Measurements from ENCODE around the gene RERG. TPM values are rescaled to one million over a fixed set of nuclear protein-coding genes. Genes with fewer than 3 reads are reported as not detected.
"Not testable (repeated sequence)": the region's sequence is repeated elsewhere in the genome, so short reads cannot be mapped to it uniquely, and the experiment has no call there.

Gene RERG
- polyA plus RNA-seq, 12 donors, result 4.0 to 8.7 (median 5.6) TPM; not detected in 1

GRCh38 chr12:15151161-15152091 is 69.8 kb downstream of the RERG start:
- DNase-seq, result peak; percentile 38

- DNase-seq, result no peak
Observed at GRCh38 chr12:15146585-15146984, 74.6 kb downstream of the RERG start.

GRCh38 chr12:15143467-15143866 is 77.8 kb downstream of the RERG start:
- DNase-seq, result no peak

- no peak for DNase-seq
Observed at GRCh38 chr12:15142711-15143110, 78.5 kb downstream of the RERG start.

GRCh38 chr12:15131431-15131830 is 89.8 kb downstream of the RERG start:
- DNase-seq, result no peak

DNA sequence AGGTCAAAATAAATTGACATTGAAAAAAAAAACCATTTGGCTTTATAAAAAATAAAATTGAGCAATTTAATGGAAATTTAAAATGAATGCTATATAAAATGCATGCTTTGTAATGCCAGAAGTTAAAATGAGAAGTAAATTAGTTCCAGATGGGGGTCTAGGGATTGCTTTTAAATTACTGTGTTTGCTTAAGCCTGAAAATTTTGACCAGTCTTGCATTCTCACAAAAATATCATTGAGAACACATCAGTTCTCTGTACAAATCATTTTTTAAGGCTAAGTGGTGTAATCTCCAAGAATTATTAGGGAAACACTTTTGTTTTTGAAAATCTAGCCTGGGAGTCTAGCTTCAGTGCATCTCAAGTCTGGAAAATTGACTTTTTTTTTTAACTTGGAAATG is 90.7 kb downstream of the RERG start:
- no peak for DNase-seq

GRCh38 chr12:15123401-15123800 is 97.8 kb downstream of the RERG start:
- DNase-seq, result no peak

- no peak for DNase-seq
Observed at GRCh38 chr12:15122344-15122743, 98.9 kb downstream of the RERG start.

- DNase-seq, result no peak
Observed at GRCh38 chr12:15118955-15119354, 102.3 kb downstream of the RERG start.

DNA sequence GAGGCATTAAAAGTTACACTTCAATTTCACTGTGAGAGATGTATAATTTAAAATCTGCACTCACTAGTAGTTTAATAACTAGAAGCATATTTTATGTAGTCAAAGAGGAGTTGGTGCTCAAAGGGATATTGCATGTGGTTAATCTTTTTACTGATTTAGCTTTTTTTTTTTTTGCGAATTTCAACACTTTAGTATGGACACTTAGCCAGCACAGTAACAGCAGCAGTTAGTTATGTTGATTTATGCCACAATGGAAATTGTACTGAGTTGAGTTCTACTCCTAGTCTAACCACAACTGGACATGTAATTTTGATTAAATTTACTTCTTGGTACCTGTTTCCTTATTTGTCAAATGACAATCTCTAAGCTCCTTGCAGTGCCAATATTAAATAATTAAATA is 104.2 kb downstream of the RERG start:
- DNase-seq, result no peak

GRCh38 chr12:15116086-15116485 is 105.1 kb downstream of the RERG start:
- DNase-seq, result no peak

DNA sequence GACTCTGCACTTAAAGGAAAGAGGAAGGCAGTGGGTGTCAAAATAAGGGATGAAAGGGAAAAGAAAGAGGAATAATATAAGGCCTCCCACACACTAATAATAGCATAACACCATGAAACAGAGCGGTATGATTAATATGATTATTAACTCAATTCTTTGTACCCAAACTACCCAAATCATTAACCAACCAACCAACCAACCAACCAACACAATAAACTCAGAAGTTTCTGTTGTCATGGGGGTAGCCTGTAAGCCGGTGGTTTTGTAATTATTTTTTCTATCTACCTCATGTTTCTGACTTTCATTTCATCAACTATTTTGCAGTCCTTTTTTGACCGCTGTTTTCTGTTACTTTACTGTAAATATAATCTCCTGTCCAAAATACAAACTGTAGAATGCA is 105.8 kb downstream of the RERG start:
- DNase-seq, result no peak

GRCh38 chr12:15114501-15114900 is 106.7 kb downstream of the RERG start:
- DNase-seq, result no peak

GRCh38 chr12:15092826-15093225 is 128.4 kb downstream of the RERG start:
- no peak for DNase-seq

- no peak for DNase-seq
Observed at GRCh38 chr12:15090441-15090840, 130.8 kb downstream of the RERG start.

DNA sequence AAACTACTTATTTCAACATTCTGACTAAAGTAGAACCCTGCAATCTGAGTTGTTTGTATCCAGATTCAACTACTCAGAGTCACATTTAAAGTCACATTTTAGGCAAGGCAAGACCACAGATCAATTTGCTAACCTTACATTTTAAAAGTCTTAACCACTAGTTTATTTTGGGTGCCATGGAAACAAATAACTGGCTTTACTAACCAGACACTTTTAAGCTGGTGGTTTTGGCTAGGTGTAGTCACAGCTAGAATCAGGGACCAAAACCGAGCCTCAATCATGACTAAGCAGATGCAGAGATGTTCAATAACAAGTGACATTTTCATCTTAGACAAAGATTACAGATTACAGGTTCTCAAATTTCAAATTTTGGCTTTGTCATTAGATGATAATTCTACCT is 133.1 kb downstream of the RERG start:
- no peak for DNase-seq

DNA sequence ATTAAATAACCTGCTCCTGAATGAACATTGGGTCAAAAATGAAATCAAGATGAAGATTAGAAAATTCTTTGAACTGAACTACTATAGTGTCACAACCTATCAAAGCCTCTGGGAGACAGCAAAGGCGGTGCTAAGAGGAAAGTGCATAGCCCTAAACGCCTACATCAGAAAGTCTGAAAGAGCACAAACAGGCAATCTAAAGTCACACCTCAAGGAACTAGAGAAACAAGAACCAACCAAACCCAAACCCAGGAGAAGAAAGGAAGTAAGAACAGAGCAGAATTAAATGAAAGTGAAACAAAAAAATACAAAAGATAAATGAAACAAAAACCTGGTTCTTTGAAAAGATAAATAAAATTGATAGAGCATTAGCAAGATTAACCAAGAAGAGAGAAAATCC is 143.5 kb downstream of the RERG start:
- DNase-seq, result not testable (repeated sequence)

- no peak for DNase-seq
Observed at GRCh38 chr12:15074351-15074750, 146.9 kb downstream of the RERG start.

- no peak for DNase-seq
Observed at GRCh38 chr12:15059123-15059522, 162.1 kb downstream of the RERG start.
